GM12878 (cell line): ENCODE measurements around the gene PTPRH. TPM values are rescaled to one million over a fixed set of nuclear protein-coding genes. Genes with fewer than 3 reads are reported as not detected.
A peak's percentile ranks its signal among the peaks of the same experiment; 100 is the strongest.

Source experiments
- ATAC-seq: fragments of 200-7000 bp; cut with Tn5 transposase; 3 replicates; pipeline ENCODE4 v1.9.1; 2020; ENCODE audit warnings: mild to moderate bottlenecking, moderate library complexity
- BruUV-seq: library from RNA; stranded (reverse); fragments of 400-500 nt; replicated peaks from 2 replicates; lab custom pipeline; 2021; lab: Mats Ljungman, UMichigan
- CTCF ChIA-PET: fragments of 300-600 bp; sonication (Branson Sonifier 250); formaldehyde crosslinking; extraction: SDS; loops from one replicate; lab custom pipeline; 2021; ENCODE audit warnings: inconsistent platforms; lab: Yijun Ruan, JAX
- POLR2A ChIA-PET: fragments of 350-600 bp; formaldehyde crosslinking; extraction: SDS; loops from one replicate; lab custom pipeline; 2021; ENCODE audit warnings: inconsistent platforms; lab: Charles Lee
- RAD21 ChIA-PET: fragments of 300-600 bp; sonication (Branson Sonifier 250); formaldehyde crosslinking; loops from one replicate; lab custom pipeline; 2023; ENCODE audit warnings: antibody characterized with exemption; ENCODE audit not compliant: unreplicated experiment; lab: Charles Lee
- SMC1A ChIA-PET: fragments of 300-600 bp; sonication (Branson Sonifier 250); formaldehyde crosslinking; loops from one replicate; lab custom pipeline; 2023; ENCODE audit not compliant: unreplicated experiment, uncharacterized antibody; lab: Charles Lee
- DNase-seq: peaks from one replicate; pipeline ENCODE4 v3.0.0-alpha.2; 2011; ENCODE audit warnings: low read depth, low spot score
- FAIRE-seq: peaks from 3 replicates; lab custom pipeline; 2011; peaks lifted over from hg19 to GRCh38; lab: Jason Lieb, UNC
- H2AFZ ChIP-seq: 2 replicates; pipeline ENCODE4 v1.6.0; 2011; ENCODE audit warnings: low read depth, low read length, control low read depth; ENCODE audit not compliant: control insufficient read depth
- H3K27ac ChIP-seq: 2 replicates; pipeline ENCODE4 v1.5.1; 2011; ENCODE audit warnings: control low read depth; ENCODE audit not compliant: control insufficient read depth, insufficient read depth
- H3K27me3 ChIP-seq, 2 experiments: replicated peaks in 1 of 2; 2 replicates each; pipeline versions ENCODE4 v1.6.0 to v1.6.1; 2011; ENCODE audit warnings: low read length in 1 of 2; ENCODE audit not compliant: control insufficient read depth in 2 of 2, insufficient read depth in 2 of 2
- H3K36me3 ChIP-seq, 2 experiments: 2 replicates each; pipeline ENCODE4 v1.5.1; 2011; ENCODE audit warnings: low read length in 1 of 2; ENCODE audit not compliant: control insufficient read depth in 2 of 2, insufficient read depth in 2 of 2
- H3K4me1 ChIP-seq: 2 replicates; pipeline ENCODE4 v1.6.1; 2011; ENCODE audit warnings: mild to moderate bottlenecking, low read length, moderate library complexity, mixed read lengths; ENCODE audit not compliant: control insufficient read depth, insufficient read depth
- H3K4me2 ChIP-seq: 2 replicates; pipeline ENCODE4 v1.6.0; 2011; ENCODE audit warnings: control low read depth; ENCODE audit not compliant: control insufficient read depth, insufficient read depth
- H3K4me3 ChIP-seq: fragments of 200-600 bp; sonication (generic); 2 replicates; pipeline ENCODE4 v1.5.1; 2016
- H3K79me2 ChIP-seq: 2 replicates; pipeline ENCODE4 v1.6.0; 2011; ENCODE audit warnings: low read length; ENCODE audit not compliant: control insufficient read depth, insufficient read depth
- H3K9ac ChIP-seq: 2 replicates; pipeline ENCODE4 v1.8.0; 2011; ENCODE audit warnings: low read length, control low read depth, mixed read lengths; ENCODE audit not compliant: control insufficient read depth, insufficient read depth
- H3K9me3 ChIP-seq: replicated peaks from 3 replicates; pipeline ENCODE4 v1.5.1; 2011; ENCODE audit warnings: mild to moderate bottlenecking, low read length; ENCODE audit not compliant: control insufficient read depth, insufficient read depth
- H4K20me1 ChIP-seq: 2 replicates; pipeline ENCODE4 v1.6.0; 2011; ENCODE audit not compliant: control insufficient read depth, insufficient read depth
- CTCF ChIP-seq, 3 experiments: IDR thresholded peaks in 2 of 3; conservative IDR thresholded peaks in 1 of 3; 2 replicates each; pipeline ENCODE4 v1.5.1; 2011; ENCODE audit warnings: low read depth in 3 of 3, low read length in 3 of 3, mild to moderate bottlenecking in 3 of 3, control low read depth in 2 of 3, moderate library complexity in 2 of 3, inconsistent platforms in 1 of 3, mixed read lengths in 1 of 3; ENCODE audit not compliant: control insufficient read depth in 2 of 3, insufficient read depth in 1 of 3; ENCODE audit errors: extremely low read depth in 1 of 3
- PML ChIP-seq: IDR thresholded peaks from 2 replicates; pipeline ENCODE4 v1.6.1; 2012; ENCODE audit warnings: low read length, inconsistent platforms
- RAD21 ChIP-seq: IDR thresholded peaks from 2 replicates; pipeline ENCODE4 v1.6.1; 2011; ENCODE audit warnings: mild to moderate bottlenecking, low read depth, low read length, moderate library complexity; ENCODE audit not compliant: insufficient read depth
- SMC3 ChIP-seq: IDR thresholded peaks from 2 replicates; pipeline ENCODE4 v1.6.1; 2011; ENCODE audit warnings: low read length, improper control_type of control experiment, borderline replicate concordance
- TCF3 ChIP-seq: IDR thresholded peaks from 2 replicates; pipeline ENCODE4 v1.6.1; 2012; ENCODE audit warnings: low read depth, mild to moderate bottlenecking, low read length, borderline replicate concordance; ENCODE audit not compliant: insufficient read depth
- WRNIP1 ChIP-seq: IDR thresholded peaks from 2 replicates; pipeline ENCODE4 v1.6.1; 2011; ENCODE audit warnings: low read depth, low read length, improper control_type of control experiment, borderline replicate concordance
- WGBS: methylation state at CpG from one replicate; pipeline ENCODE4 v1.1.6; 2016; ENCODE audit warnings: low lambda C conversion rate; ENCODE audit not compliant: insufficient replicate concordance, insufficient coverage; ENCODE audit errors: missing lambda C conversion rate; 5-methylcytosine and 5-hydroxymethylcytosine counted together
- in situ Hi-C: fragments of 300-500 bp; cut with MboI; formaldehyde crosslinking; loops from 9 replicates; pipeline ENCODE4 v1.14.3; 2018; ENCODE audit warnings: mixed read lengths
- intact Hi-C: fragments of 100-400 bp; cut with micrococcal nuclease; formaldehyde crosslinking; loops from one replicate; pipeline ENCODE4 v1.14.2; 2022; ENCODE audit not compliant: unreplicated experiment
- polyA plus RNA-seq, 11 experiments: library from polyadenylated mRNA; depleted of rRNA in 4 of 11; unstranded in 6 of 11; stranded (reverse) in 5 of 11; fragments of >200 nt; fragmentation: Nextera tagmentation in 4 of 11; fragmentation: Illumina TruSeq in 1 of 11; extraction: Ambion mirVana in 4 of 11; extraction: Trizol in 1 of 11; gene quantifications; 1 replicate in 1 of 11; 2 replicates in 10 of 11; pipeline versions ENCODE4 v1.2.1 to v1.2.3, GENCODE V29; 2011 to 2016; ENCODE audit warnings: inconsistent platforms in 2 of 11, missing spikeins in 2 of 11, low read depth in 1 of 11
- total RNA-seq, 4 experiments: library from RNA; depleted of rRNA in 3 of 4; stranded (reverse); fragments of >200 nt in 3 of 4; fragmentation: Illumina TruSeq in 1 of 4; extraction: Trizol in 1 of 4; gene quantifications; 2 replicates each; pipeline versions ENCODE4 v1.2.1 to v1.2.3, GENCODE V29; 2013 to 2021

Gene PTPRH
- total and polyA plus RNA-seq, 10 of the 15 experiments (the other 5 are each of a cell fraction or from before 2014, with no cell fraction given), result 0.08 TPM; not detected in 9

- Histone ChIP-seq H3K9me3 (no peaks in the 10 kb centered on the region), H2AFZ (no peak overlapping the region), H3K36me3 (no peaks in the 10 kb centered on the region), H3K4me3 (no peak overlapping the region), H3K9ac (no peak overlapping the region), H3K27me3 (no peaks in the 10 kb centered on the region), H3K79me2 (no peaks in the 10 kb centered on the region)
- CTCF ChIA-PET, result interaction anchor here (1.1 to 2.5 kb wide), 2 partner anchors 10 to 44 kb away, joined by 6 to 17 read pairs; no protein-coding TSS in a partner anchor
- intact Hi-C loops (no loop called here), in situ Hi-C loops (no loop called here)
- BruUV-seq, result no TSS peak
- 58% methylated on average over 14 of the region's 14 CpGs for WGBS
- ATAC-seq (no peak), DNase-seq (no peak)
- POLR2A ChIA-PET, result no interaction called here
- RAD21 ChIA-PET, result interaction anchor here (0.6 kb wide), 2 partner anchors 403 to 653 kb away, joined by 3 to 4 read pairs; no protein-coding TSS in a partner anchor
- TF ChIP-seq PML (no peak), TCF3 (no peak), SMC3 (peak; percentile 26; the same call in 1 of the 2 replicates), CTCF (IDR thresholded peaks at IDR 0.05 in 2 of 3, conservative IDR thresholded peaks at IDR 0.05 in 1 of 3; ENCODE audit: control insufficient read depth in 2 of 3, extremely low read depth in 1 of 3, insufficient read depth in 1 of 3, low read depth in 3 of 3, low read length in 3 of 3) (peak; percentile 10 to 28 (median 27); a peak in 3 of 6 replicates), RAD21 (peak; percentile 57), WRNIP1 (no peak)
- TF ChIP-seq, all 136 proteins: peak for 3
- H3K4me1 ChIP-seq, result peaks cover 13% of the 10 kb centered on the region
- SMC1A ChIA-PET, result interaction anchor here (0.9 to 1.4 kb wide), 2 partner anchors 14 to 458 kb away, joined by 3 to 4 read pairs; no protein-coding TSS in a partner anchor
- no peak for FAIRE-seq
- H3K4me2 ChIP-seq, result no peak overlapping the region
- H4K20me1 ChIP-seq, result no peaks in the 10 kb centered on the region
- H3K27ac ChIP-seq, result no peak overlapping the region
Measured at GRCh38 chr19:55132453-55133129, 76.7 kb downstream of the PTPRH start.
